ENCODE data around the gene PIK3CA.

DNA sequence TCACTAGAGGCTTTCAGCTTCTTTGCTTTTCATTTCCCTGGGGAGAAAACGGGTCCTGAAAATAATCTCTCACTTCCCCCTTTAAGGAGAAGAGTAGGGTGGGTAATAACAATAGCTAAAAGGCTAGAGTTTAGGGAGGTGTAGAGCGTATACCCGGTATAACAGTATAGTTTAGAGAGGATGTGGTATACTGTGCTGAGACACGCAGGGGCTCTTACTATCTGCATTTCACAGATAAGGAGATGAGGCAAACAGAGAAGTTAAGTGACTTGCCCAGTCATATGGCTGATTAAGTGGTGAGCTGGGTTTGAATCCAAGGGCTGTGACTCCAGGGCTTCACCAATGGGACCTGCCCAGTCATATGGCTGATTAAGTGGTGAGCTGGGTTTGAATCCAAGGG lies 117.7 kb downstream of the PIK3CA start:
- TF ChIP-seq POLR2AphosphoS5 (IDR thresholded peaks at IDR 0.05; ENCODE audit: low read depth, low read length) (no peak), TAF1 (IDR thresholded peaks at IDR 0.05; ENCODE audit: borderline replicate concordance, insufficient read depth, low read length) (no peak)
